ENCODE data around the gene REM1.
"Not testable (repeated sequence)": the region's sequence is repeated elsewhere in the genome, so short reads cannot be mapped to it uniquely, and the experiment has no call there.

REM1 gene

GRCh38 chr20:31474758-31475427, at the start of gene REM1, which contains the start of gene DEFB124:
Gene REM1 (plus strand): TSS chr20:31475288. CDS start chr20:31476446, 1,158 bp downstream.
Gene DEFB124 (minus strand): TSS chr20:31475127. CDS start chr20:31473013, 2,114 bp downstream.
- no peak for DNase-seq

- DNase-seq, result no peak
Observed at GRCh38 chr20:31425797-31426196, 49.3 kb upstream of the REM1 start.

- not testable (repeated sequence) for DNase-seq
Observed at GRCh38 chr20:31426891-31427551, 48.1 kb upstream of the REM1 start.

GRCh38 chr20:31427576-31427975, 47.5 kb upstream of the REM1 start:
- DNase-seq, result not testable (repeated sequence)

GRCh38 chr20:31430568-31431115, 44.4 kb upstream of the REM1 start:
- DNase-seq, result no peak

- DNase-seq, result no peak
Observed at GRCh38 chr20:31440012-31440659, 35.0 kb upstream of the REM1 start, which contains the start of gene DEFB123. Gene DEFB123 (plus strand): TSS chr20:31440632. CDS start chr20:31440699, 67 bp downstream.

GRCh38 chr20:31446084-31446819, 28.8 kb upstream of the REM1 start:
- no peak for DNase-seq

- no peak for DNase-seq
Observed at GRCh38 chr20:31449511-31450414, 25.3 kb upstream of the REM1 start.

GRCh38 chr20:31452575-31452974, 22.5 kb upstream of the REM1 start:
- DNase-seq, result no peak

GRCh38 chr20:31454361-31454760, 20.7 kb upstream of the REM1 start:
- DNase-seq, result no peak

GRCh38 chr20:31470946-31471345, 4.1 kb upstream of the REM1 start:
- DNase-seq, result not testable (repeated sequence)

- no peak for DNase-seq
Observed at GRCh38 chr20:31472395-31473330, 2.4 kb upstream of the REM1 start.

- no peak for DNase-seq
Observed at GRCh38 chr20:31473331-31474096, 1.6 kb upstream of the REM1 start.

GRCh38 chr20:31474097-31474436, 1.0 kb upstream of the REM1 start:
- no peak for DNase-seq

GRCh38 chr20:31475472-31476293, 595 bp downstream of the REM1 start:
- no peak for DNase-seq

- no peak for DNase-seq
Observed at GRCh38 chr20:31476294-31476585, 1.2 kb downstream of the REM1 start.

- DNase-seq, result no peak
Observed at GRCh38 chr20:31476643-31477215, 1.6 kb downstream of the REM1 start.

GRCh38 chr20:31484001-31484400, 8.9 kb downstream of the REM1 start:
- DNase-seq, result no peak
